HG02623 (cell line): ENCODE results near the gene HOXD8.

ENCODE experiments used
- ATAC-seq: cut with Tn5 transposase; IDR thresholded peaks from one replicate; pipeline ENCODE4 v1.9.1; 2021; ENCODE audit warnings: moderate library complexity; ENCODE audit not compliant: unreplicated experiment

The HOXD8 gene

GRCh38 chr2:176171351-176172006 is 42.0 kb downstream of the HOXD8 start:
- no peak for ATAC-seq

- ATAC-seq = no peak
These were observed 42.7 kb downstream of the HOXD8 start for GRCh38 chr2:176172007-176172894.

- ATAC-seq = no peak
These were observed 43.5 kb downstream of the HOXD8 start for GRCh38 chr2:176172895-176173566.

GRCh38 chr2:176173567-176174381 is 44.3 kb downstream of the HOXD8 start:
- no peak for ATAC-seq

- no peak for ATAC-seq
These were observed 44.9 kb downstream of the HOXD8 start for GRCh38 chr2:176174382-176174823.

- no peak for ATAC-seq
These were observed 45.6 kb downstream of the HOXD8 start for GRCh38 chr2:176174824-176175708.

- no peak for ATAC-seq
These were observed 46.5 kb downstream of the HOXD8 start for GRCh38 chr2:176175709-176176607.

- ATAC-seq = no peak
These were observed 48.1 kb downstream of the HOXD8 start for GRCh38 chr2:176177580-176178037.

- ATAC-seq = no peak
These were observed 48.7 kb downstream of the HOXD8 start for GRCh38 chr2:176178038-176178756.

GRCh38 chr2:176178757-176179295 is 49.3 kb downstream of the HOXD8 start:
- ATAC-seq = no peak

GRCh38 chr2:176181551-176181950 is 52.0 kb downstream of the HOXD8 start:
- ATAC-seq = no peak
